Left forelimb (tissue), 1 donor: ENCODE data around the gene CRIP1.
A peak's percentile ranks its signal among the peaks of the same experiment; 100 is the strongest.

ENCODE experiments used
- DNase-seq: peaks from one replicate; pipeline ENCODE4 v3.0.0-alpha.2; 2018; ENCODE audit warnings: low spot score

CRIP1 gene

GRCh38 chr14:105480807-105481801 lies 5.6 kb upstream of the CRIP1 start:
- peak; percentile 96 for DNase-seq

DNA sequence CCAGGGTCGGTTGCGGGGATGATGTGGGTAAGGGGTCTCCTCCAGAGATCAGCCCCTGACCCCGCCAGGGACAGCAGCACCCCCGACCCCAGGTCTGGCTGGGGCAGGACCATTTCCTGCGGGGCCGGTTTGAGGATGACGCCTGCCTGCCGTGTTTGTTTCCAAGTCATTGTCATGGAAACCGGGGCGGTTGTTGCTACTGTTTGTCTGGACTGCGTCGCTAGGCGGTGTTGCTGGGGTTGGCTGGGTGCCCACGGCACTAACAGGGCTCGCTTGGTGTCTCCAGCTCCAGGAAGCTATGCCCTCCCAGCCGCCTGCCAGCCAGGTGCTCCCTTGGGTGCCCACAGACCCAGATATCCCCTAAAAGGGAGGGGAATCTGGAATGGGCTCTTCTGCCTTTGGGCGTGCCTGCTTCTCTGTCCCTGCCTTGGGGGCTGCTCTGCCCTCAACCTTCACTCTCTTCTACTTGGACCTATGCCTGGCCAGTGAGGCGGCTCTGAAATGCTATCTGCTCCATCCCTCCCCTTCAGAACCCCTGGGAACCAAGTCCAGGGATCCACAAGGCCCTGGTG lies 4.7 kb upstream of the CRIP1 start:
- peak; percentile 94 for DNase-seq

- no peak for DNase-seq
These were observed 4.1 kb upstream of the CRIP1 start for GRCh38 chr14:105482486-105483110.

DNA sequence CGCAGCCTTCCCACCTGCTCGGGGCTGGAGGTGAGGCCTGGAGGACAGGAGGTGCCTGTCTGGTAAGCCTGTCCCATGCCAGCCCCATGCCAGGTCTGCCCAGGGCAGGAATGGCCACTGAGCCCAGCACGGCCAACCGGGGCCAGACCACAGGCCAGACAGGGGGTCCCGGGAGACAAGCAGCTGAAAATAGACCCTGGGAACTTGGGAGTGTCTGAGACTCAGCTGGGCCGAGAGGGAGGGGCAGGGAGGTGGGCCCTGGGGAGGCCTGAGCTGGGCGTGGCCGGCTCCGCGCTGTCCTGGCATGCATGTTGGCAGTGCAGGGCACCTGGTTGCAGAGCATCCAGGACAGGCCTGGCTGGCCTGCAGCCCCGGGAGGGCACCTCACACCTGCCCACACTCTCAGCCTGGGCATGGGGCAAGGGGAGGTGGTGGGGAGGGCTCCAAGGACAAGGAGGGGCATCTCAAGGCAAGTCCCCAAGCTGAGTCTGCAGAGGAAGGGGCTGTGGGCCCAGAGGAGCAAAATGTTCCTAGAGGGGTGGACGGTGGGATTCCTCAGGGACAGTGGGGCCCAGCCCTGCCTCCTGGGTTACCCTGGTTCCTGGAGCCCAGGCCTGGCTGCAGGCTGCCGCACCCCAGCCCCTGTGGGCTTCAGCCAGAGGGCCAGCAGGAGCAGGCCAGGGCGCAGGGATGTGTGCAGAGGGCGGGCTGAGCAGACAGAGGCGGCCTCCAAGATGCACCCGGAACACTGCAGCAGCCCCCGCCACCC lies 3.2 kb upstream of the CRIP1 start:
- DNase-seq, result no peak

DNA sequence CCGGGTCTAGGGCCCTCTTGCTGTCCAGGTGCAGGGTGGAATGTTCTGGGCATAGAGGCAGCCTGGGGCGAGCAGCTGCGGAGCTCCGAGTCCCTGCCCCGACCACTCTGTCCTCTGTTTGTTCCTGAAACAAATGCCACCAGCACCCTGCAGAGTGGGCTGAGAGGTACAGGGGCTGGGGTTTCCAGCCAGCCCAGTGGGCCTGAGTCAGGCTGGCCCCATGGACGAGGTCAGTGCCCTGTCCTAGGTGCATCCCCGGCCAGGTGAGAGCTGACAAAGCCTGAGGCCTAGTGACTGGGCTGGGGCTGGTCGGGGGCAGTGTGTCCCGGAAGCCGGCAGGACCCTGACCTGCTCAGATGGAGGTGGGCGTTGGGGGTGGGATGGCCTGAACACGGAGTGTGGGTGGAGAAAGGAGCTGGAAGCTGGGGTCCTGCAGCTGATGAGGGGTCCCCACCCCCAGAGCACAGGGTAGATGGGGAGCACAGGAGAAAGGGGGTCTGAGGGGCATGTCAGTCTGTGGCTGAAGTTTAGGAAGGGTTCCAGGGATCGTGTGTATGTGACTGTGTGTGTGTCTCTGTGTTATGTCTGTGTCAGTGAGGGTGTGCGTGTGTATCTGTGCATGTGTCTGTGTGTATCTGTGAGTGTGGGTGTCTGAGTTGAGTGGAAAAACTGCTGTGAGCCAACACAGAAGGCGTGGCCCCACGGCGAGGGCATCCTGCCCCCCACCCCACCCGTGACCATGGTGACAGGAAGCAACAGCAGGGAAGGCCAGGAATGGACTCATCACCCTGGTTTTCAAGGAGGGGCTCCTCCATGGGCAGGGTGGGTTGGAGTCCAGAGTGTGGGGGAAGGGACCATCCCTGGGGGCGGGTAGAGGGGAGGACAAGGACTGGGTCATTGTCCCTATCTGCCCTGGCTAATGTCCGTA lies 2.4 kb upstream of the CRIP1 start:
- no peak for DNase-seq

GRCh38 chr14:105484997-105485393 lies 1.7 kb upstream of the CRIP1 start:
- no peak for DNase-seq

GRCh38 chr14:105485739-105486162 lies 935 bp upstream of the CRIP1 start:
- DNase-seq, result no peak

GRCh38 chr14:105486974-105487448 lies 325 bp downstream of the CRIP1 start:
- DNase-seq, result no peak

GRCh38 chr14:105487449-105487985 lies 831 bp downstream of the CRIP1 start:
- DNase-seq, result no peak

DNA sequence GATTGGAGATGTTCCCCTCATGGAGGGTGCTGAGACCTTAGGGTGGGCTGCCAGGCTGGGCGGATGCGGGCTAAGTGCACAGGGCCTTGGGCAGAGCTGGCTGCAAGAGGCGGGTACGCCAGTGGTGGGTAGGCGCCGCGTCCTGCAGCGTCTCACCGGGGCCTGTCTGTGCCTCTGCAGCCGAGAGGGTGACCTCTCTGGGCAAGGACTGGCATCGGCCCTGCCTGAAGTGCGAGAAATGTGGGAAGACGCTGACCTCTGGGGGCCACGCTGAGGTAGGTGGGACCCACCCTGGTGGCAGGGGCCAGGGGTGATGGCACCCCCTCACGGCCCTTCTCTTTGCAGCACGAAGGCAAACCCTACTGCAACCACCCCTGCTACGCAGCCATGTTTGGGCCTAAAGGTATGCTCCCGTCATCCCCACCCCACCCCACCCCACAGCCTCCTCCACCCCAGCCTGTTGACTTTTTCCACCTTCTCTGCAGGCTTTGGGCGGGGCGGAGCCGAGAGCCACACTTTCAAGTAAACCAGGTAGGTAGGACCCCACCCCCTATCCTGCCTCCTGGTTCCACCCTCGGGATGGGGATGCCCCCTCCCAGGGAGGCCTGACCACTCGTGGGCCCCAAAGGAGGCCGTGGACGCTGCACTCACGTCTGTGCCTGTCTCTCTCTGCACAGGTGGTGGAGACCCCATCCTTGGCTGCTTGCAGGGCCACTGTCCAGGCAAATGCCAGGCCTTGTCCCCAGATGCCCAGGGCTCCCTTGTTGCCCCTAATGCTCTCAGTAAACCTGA lies 1.5 kb downstream of the CRIP1 start:
- DNase-seq, result no peak

DNA sequence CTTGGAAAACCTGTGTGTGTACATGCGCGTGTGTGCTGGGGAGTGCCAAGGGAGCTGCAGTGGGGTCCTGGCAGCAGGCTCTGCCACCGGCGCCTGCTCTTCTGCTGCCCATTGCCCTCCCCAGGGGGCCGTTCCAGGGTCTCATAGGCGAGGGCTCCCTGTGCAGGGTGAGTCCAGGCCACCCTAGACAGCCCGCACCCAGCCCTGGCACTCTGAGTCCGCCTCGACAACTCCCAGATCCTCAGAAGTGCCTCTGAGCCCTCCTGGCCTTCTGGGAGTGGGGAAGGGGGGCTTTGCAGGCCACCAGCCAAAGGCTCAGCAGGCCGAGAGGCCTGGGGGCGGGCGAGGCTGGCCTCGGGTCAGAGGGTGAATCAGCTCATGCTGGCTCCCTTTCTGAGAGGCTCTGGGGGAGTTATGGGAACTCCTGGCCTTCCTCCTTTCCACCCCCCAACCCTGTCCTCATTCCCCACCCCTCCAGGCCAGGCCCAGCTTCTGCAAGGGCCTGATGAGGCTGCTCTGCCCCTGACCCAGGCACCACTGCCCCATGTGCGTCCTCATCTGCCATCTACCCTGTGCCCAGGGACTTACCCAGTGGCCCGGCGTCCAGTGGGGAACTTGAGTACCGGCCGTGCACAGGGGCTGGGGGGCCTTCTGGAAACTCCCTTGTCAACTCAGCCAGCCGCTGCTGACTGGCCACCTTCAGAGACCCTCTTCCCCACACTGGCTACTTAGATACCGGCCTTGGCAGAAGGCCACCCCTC lies 2.3 kb downstream of the CRIP1 start:
- no peak for DNase-seq

- peak; percentile 90 for DNase-seq
These were observed 3.0 kb downstream of the CRIP1 start for GRCh38 chr14:105489542-105490266.

DNA sequence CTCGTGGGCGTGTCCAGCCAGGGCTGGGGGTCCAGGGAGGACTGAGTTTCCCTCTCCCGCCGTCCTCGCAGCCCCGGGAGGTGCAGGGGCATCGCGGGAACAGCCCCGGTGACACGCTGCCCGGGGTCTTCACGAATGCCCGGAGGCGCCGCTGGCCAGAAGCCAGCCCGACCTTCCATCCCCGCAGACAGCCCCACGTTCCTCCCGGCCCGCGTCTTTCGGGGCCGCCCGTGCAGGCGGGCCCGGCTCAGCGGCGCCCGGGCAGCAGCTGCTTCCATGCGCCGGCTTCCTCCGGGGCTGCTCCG lies 3.5 kb downstream of the CRIP1 start:
- DNase-seq, result no peak

GRCh38 chr14:105490572-105491365 lies 4.1 kb downstream of the CRIP1 start, which contains the start of gene TEDC1:
Gene TEDC1, plus strand, starts transcription at chr14:105491246. Its CDS starts 130 bp downstream, at chr14:105491376.
- peak; percentile 100 for DNase-seq

DNA sequence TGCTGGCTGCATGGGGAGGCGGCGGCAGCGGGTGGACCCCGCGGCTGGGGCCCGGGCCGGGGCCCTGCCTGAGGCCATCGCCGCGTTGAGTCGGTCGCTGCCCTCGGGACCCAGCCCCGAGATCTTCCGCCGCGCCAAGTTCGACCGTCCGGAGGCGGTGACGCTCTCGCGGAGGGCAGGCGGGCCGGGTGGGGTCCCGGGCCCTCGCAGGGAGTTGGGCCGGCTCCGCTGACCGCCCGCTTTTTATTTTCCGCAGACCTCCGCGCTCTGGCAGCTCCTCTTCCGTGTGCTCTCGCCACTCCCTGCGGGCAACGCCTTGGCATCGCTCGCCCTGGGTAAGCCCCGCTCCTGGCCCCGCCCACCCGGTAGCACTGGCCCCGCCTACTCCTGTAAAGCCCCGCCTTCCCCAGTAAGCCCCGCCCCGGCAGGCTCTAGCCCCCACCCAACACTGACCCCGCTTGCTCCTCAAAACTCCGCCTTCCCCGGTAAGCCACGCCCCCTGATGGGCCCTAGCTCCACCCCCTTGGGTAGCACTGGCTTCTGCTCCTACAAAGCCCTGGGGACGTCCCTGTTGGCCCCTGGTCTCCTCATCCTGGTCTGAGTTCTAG lies 4.8 kb downstream of the CRIP1 start:
- DNase-seq, result no peak

DNA sequence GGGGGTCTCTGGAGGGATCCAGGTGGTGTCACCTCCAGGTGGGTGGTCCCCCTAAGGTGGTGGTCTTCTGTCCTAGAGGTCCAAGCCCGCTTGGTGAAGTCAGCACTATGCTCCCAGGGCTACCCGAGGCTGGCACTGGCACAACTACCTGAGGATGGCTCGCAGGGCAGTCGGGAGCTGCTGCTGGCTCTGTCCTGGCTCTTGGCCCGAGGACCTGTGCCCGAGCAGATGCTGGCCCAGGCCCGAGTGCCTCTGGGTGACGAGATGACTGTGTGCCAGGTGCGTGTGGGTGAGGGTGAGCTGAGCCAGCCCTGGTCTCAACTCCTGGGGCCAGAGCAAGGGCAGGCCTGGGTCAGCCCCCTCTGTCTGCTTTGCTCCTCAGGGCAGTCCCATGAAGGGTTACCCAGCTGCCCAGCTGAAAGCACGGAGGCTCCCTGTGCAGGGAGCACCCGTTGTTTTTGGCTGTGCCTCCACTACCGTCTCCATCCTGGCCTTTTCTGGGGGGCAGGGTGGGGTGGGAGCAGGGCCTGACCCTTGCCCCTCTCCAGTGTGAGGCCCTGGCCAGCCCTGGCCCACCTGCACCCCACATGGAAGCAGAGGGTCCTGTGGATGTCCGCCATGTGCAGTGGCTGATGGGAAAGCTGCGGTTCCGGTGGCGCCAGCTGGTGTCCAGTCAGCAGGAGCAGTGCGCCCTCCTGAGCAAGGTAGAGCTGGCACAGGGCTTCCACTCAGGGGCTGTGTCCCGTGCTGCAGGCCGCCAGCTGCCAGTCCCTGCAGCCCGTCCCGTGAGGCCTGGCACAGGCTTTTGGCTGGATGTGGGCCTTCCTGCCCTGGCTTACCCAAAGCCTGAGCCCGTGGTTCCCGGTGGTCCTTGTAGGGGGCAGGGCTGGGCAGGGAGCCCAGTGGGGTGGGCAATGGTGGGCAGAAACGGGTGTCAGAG lies 5.6 kb downstream of the CRIP1 start:
- no peak for DNase-seq
